Kidney (tissue), 14 donors: ENCODE data around the gene PRKAB2. TPM values are rescaled to one million over a fixed set of nuclear protein-coding genes. Genes with fewer than 3 reads are reported as not detected.
"Not testable (repeated sequence)": the region's sequence is repeated elsewhere in the genome, so short reads cannot be mapped to it uniquely, and the experiment has no call there.

Experiments
- DNase-seq, 5 donors: peaks; one replicate each; pipeline ENCODE4 v3.0.0-alpha.2; 2013 to 2020
- FAIRE-seq: peaks from 2 replicates; lab custom pipeline; 2012; peaks lifted over from hg19 to GRCh38; lab: Jason Lieb, UNC
- H3K27ac ChIP-seq, 2 donors: one replicate each; pipeline ENCODE4 v1.7.0; 2013; ENCODE audit warnings: low read depth in 2 of 2, low read length in 2 of 2, inconsistent platforms in 1 of 2
- H3K27me3 ChIP-seq: one replicate; pipeline ENCODE4 v1.7.1; 2013; ENCODE audit warnings: low read length, inconsistent platforms; ENCODE audit not compliant: control insufficient read depth, insufficient read depth
- H3K36me3 ChIP-seq, 3 donors: one replicate each; pipeline versions ENCODE4 v1.7.0 to v1.7.1; 2013; ENCODE audit warnings: low read length in 3 of 3, control low read depth in 1 of 3, inconsistent platforms in 1 of 3; ENCODE audit not compliant: insufficient read depth in 3 of 3, control insufficient read depth in 2 of 3
- H3K4me1 ChIP-seq, 3 donors: one replicate each; pipeline versions ENCODE4 v1.7.0 to v1.7.1; 2013; ENCODE audit warnings: low read length in 3 of 3, inconsistent platforms in 1 of 3, low read depth in 1 of 3; ENCODE audit not compliant: control insufficient read depth in 2 of 3, insufficient read depth in 2 of 3
- H3K4me3 ChIP-seq, 3 donors: one replicate each; pipeline versions ENCODE4 v1.7.0 to v1.8.1; 2013; ENCODE audit warnings: low read length in 3 of 3, control low read depth in 1 of 3, inconsistent platforms in 1 of 3
- H3K9ac ChIP-seq, 3 donors: one replicate each; pipeline versions ENCODE4 v1.7.0 to v1.7.1; 2013; ENCODE audit warnings: low read length in 3 of 3, control low read depth in 1 of 3, inconsistent platforms in 1 of 3
- H3K9me3 ChIP-seq, 3 donors: one replicate each; pipeline versions ENCODE4 v1.7.0 to v1.7.1; 2013; ENCODE audit warnings: low read length in 3 of 3, control low read depth in 1 of 3, inconsistent platforms in 1 of 3; ENCODE audit not compliant: control insufficient read depth in 2 of 3, insufficient read depth in 1 of 3
- CTCF ChIP-seq: IDR thresholded peaks from 3 replicates; pipeline ENCODE4 v1.5.1; 2012; ENCODE audit warnings: mild to moderate bottlenecking, moderate library complexity, borderline replicate concordance; ENCODE audit not compliant: insufficient read depth; ENCODE audit errors: extremely low read depth
- intact Hi-C: fragments of 100-400 bp; cut with DNase I; formaldehyde crosslinking; loops from one replicate; pipeline ENCODE4 v1.11.1; 2022
- polyA plus RNA-seq: library from polyadenylated mRNA; stranded (reverse); fragments of 350-450 nt; fragmentation: Illumina TruSeq; extraction: RNeasy Lipid Tissue Mini Kit (QIAGEN cat#74804); gene quantifications from one replicate; pipeline ENCODE4 v1.2.3, GENCODE V29; 2014; ENCODE audit warnings: low read depth, low replicate concordance; ENCODE audit not compliant: insufficient read depth
- total RNA-seq: library from RNA; stranded (reverse); fragmentation: NEBNext Ultra II Directional; extraction: Animal tissue kit (Norgen Biotek cat#: 25700); gene quantifications from one replicate; pipeline ENCODE4 v1.2.1, GENCODE V29; 2021
- donor health status: control.
- donor health status: control.
- donor health status: control.
- donor health status: control.
- donor health status: control.
- donor health status: DM: yes; HTN: yes; CAD: no.
- donor health status: Normal renal cell carcinoma (clear cell type).

The PRKAB2 gene
- total and polyA plus RNA-seq, 2 donors from 2014 or later, result 8.7 to 12.7 TPM

GRCh38 chr1:147110872-147111271 lies 61.4 kb downstream of the PRKAB2 start:
- Histone ChIP-seq H3K9me3 (no peaks in the 10 kb centered on the region), H3K4me1 (no peaks in the 10 kb centered on the region), H3K27ac (no peak overlapping the region), H3K27me3 (no peaks in the 10 kb centered on the region), H3K9ac (no peak overlapping the region), H3K36me3 (no peaks in the 10 kb centered on the region), H3K4me3 (no peak overlapping the region)
- DNase-seq, result no peak
- no peak for TF ChIP-seq CTCF
- FAIRE-seq, result no peak
- intact Hi-C loops, result no loop called here

- no peak overlapping the region for H3K4me3 ChIP-seq
- no peak overlapping the region for H3K9ac ChIP-seq
- intact Hi-C loops, result no loop called here
- FAIRE-seq (no peak), DNase-seq (no peak)
- no peaks in the 10 kb centered on the region for H3K36me3 ChIP-seq
- no peaks in the 10 kb centered on the region for H3K9me3 ChIP-seq
- H3K27me3 ChIP-seq, result no peaks in the 10 kb centered on the region
- H3K4me1 ChIP-seq, result no peaks in the 10 kb centered on the region
- H3K27ac ChIP-seq, result no peak overlapping the region
- no peak for TF ChIP-seq CTCF
These were observed 61.8 kb downstream of the PRKAB2 start for GRCh38 chr1:147110434-147110833.

- H3K36me3 ChIP-seq, result no peaks in the 10 kb centered on the region
- H3K4me1 ChIP-seq, result no peaks in the 10 kb centered on the region
- H3K27ac ChIP-seq, result no peak overlapping the region
- H3K4me3 ChIP-seq, result no peak overlapping the region
- H3K9me3 ChIP-seq, result no peaks in the 10 kb centered on the region
- intact Hi-C loops, result no loop called here
- DNase-seq (no peak), FAIRE-seq (no peak)
- TF ChIP-seq CTCF, result no peak
- no peak overlapping the region for H3K9ac ChIP-seq
- H3K27me3 ChIP-seq, result no peaks in the 10 kb centered on the region
These were observed 62.5 kb downstream of the PRKAB2 start for GRCh38 chr1:147109762-147110161.

- H3K4me3 ChIP-seq, result no peak overlapping the region
- intact Hi-C loops, result no loop called here
- no peak for FAIRE-seq
These were observed 63.2 kb downstream of the PRKAB2 start for GRCh38 chr1:147109041-147109440.

GRCh38 chr1:147106407-147106881 lies 65.8 kb downstream of the PRKAB2 start:
- intact Hi-C loops, H3K27ac ChIP-seq, H3K4me1 ChIP-seq, H3K4me3 ChIP-seq, FAIRE-seq, H3K9ac ChIP-seq, H3K27me3 ChIP-seq, H3K9me3 ChIP-seq, H3K36me3 ChIP-seq, DNase-seq: not testable (repeated sequence)

More at GRCh38 chr1:147109041-147109440, 63.2 kb downstream of the PRKAB2 start:
- Histone ChIP-seq H3K27ac (no peak overlapping the region), H3K4me1 (no peaks in the 10 kb centered on the region), H3K36me3 (no peaks in the 10 kb centered on the region), H3K9ac (no peak overlapping the region), H3K27me3 (no peaks in the 10 kb centered on the region), H3K9me3 (no peaks in the 10 kb centered on the region)
- no peak for DNase-seq
- no peak for TF ChIP-seq CTCF
